DMS153 (cell line): ENCODE data around the gene KANK4.
"Not testable (repeated sequence)": the region's sequence is repeated elsewhere in the genome, so short reads cannot be mapped to it uniquely, and the experiment has no call there.

Source experiments
- DNase-seq: peaks from one replicate; lab custom pipeline; 2025; lab: John Stamatoyannopoulos, UW

Gene KANK4

GRCh38 chr1:62271134-62271533 is 48.1 kb downstream of the KANK4 start:
- DNase-seq = no peak

DNA sequence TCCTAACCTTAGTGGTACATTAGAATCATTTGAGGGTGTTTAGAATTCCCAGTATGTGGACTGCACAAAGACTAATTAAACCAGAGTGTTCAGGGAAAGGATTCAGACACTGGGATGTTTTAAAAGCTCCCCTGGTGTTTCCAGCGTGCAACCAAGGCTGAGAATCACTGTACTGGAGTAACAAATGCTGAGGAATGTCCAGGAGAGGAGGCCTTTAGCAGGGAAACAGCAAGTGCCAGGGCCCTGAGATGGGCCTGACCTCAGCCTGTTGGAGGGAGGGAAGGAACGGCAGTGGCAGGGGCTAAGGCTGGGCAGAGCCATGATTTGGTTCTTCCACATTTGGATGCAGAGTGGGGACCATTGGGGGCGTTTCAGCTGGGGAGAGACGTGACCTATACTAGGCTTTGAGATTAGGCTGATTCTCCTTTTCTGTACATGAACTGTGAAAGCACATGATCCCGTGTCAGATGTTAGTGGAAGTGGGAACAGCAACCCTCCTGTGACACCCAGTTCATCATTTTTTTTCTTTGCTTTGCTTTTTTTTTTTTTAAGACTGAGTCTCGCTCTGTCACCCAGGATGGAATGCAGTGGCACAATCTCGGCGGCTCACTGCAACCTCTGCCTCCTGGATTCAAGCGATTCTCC is 49.3 kb downstream of the KANK4 start:
- DNase-seq = no peak

DNA sequence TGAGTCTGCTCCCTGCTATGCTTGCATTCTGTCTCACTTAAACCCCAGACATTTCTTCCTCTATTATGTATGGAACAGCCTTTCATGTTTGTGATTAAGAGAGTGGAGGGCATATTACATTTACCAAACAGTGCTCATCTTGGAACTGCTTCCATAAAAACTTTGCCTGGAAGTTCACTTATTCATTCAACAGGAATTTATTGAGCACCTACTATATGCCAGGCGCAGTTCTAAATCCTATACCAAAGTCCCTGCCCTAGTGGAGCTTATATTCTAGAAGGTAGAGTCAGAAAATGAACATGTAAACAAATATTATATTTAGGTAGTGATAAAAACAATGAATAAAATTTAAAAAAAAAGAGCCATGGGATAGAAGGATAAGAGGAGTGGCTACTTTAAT is 49.8 kb downstream of the KANK4 start:
- no peak for DNase-seq

DNA sequence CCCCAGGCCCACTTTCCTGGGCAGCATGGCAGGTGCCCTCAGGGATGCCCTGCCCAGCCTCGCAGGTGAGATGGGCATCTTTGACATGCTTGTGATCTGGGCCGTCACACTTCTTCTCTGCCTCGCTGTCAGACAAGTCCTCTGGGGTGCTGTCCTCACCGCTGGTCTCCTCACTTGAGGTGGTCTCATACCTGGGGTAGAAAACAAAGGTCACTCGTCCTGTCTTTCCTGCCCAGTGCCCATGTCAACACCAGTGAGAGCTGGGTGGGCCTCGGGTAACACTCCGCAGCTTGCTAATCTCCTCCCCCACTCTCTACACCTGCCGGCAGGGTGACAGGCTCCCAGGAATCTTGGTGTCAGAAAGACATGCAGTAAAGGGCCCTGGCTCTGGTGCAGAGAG is 50.9 kb downstream of the KANK4 start:
- DNase-seq = no peak

DNA sequence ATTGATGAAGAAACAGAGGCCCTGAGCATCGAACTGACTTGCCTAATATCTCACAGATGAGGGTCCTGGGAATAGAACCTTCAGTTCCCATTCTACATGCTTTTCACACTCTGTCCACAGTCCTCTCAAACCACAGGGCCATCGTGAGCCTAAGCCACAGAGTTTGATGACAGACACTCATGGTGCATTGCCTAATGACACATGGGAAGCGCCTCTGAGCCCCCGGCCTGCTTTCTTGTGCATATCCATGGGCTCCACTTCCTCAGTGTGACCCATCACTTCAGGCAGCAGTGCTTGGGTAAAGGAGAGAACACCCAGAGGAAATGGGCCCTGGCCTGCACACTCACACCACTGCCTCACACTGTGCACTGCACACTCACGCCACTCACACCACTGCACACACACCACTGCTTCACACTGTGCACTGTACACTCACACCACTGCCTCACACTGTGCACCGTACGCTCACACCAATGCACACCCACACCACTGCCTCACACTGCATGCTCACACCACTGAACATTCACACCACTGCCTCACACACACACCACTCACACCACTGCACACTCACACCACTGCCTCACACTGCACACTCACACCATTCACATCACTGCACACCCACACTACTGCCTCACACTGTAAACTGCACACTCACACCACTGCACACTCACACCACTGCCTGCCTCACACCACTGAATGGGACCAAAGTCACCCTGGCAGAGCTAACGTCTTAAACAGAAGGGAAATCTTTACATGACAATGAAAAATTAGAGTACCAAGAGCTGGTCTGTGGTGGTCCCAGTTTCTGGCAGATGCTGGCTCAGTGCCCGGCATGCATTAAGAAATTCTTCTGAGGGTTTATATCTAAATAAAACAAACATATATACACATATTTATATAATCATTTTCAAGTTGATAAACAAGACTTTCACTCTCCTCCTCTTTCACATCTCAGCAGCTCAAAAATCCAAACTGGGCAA is 53.0 kb downstream of the KANK4 start:
- DNase-seq = no peak

DNA sequence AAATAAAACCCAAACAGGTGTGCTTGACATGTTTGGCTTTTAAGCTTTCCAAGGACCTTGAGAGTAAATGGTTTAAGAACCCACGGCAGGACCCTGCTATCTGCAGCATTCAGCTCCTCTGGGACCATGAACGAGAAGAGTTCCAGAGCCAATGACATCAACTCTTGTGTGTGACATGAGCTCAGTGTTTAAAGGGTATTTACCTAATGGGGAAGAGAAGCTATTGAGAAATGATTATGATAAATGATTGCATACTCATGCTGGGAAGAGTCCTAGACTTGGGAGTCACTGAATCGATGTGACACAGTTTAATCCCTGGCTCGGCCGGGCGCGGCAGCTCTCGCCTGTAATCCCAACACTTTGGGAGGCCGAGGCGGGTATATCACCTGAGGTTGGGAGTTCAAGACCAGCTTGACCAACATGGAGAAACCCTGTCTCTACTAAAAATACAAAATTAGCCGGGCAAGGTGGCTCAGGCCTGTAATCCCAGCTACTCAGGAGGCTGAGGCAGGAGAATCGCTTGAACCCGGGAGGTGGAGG is 55.4 kb downstream of the KANK4 start:
- DNase-seq = no peak

DNA sequence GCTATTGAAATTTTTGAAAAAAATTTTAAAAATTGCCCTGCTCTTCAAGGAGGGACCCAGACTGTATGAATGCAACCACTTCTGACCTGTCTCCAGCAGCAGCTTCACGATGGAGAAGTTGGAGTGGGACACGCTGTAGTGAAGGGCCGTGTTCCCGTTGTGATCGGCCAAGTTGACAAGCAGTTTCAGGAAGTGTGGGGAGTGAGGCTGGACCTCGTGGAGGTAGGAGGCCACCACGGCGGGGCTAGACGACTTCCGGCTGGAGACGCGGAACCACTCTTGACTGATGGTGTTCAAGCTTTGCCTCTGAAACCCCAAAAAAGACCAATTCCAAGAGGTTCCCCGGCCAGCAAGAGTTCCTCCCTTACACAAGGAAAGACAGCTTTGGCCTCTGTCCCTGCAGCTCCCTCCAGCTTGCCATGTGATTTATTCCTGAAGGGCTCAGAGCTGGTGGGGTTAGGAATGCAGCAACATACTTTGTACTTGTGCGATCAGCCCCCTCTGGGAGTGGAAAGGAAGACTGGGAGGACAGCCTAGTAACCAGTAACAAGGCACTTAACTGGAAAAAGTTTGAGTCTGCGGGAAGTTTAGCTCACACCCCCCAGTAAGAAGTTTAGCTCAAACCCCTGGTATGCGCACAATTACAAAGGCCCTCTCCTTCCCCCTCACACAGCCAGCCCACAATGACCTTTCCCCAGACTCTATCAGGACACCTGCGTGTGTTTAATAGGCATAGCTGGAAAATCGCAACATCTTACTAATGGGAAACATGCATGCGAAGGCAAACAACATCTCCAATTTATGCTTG is 56.0 kb downstream of the KANK4 start:
- no peak for DNase-seq

- DNase-seq = no peak
These were observed 58.5 kb downstream of the KANK4 start for GRCh38 chr1:62260688-62261087.

DNA sequence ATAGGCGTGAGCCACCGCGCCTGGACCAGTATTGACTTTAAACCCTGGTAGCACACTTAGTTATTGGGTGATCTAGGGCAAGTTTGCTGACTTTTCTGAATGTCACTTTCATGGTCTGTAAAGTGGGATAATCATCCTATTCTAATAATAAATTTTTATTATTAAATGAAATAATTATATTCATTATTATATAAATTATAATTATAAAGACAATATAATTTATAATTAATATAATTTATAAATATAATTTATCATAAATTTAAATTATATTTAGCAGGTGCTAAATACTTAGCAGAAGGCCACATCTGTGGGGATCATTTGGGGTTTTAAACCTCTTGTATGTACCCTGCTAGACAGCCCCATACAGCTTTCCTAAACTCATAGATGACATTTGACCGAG is 59.7 kb downstream of the KANK4 start:
- DNase-seq = no peak

GRCh38 chr1:62250126-62250726 is 69.0 kb downstream of the KANK4 start:
- no peak for DNase-seq

DNA sequence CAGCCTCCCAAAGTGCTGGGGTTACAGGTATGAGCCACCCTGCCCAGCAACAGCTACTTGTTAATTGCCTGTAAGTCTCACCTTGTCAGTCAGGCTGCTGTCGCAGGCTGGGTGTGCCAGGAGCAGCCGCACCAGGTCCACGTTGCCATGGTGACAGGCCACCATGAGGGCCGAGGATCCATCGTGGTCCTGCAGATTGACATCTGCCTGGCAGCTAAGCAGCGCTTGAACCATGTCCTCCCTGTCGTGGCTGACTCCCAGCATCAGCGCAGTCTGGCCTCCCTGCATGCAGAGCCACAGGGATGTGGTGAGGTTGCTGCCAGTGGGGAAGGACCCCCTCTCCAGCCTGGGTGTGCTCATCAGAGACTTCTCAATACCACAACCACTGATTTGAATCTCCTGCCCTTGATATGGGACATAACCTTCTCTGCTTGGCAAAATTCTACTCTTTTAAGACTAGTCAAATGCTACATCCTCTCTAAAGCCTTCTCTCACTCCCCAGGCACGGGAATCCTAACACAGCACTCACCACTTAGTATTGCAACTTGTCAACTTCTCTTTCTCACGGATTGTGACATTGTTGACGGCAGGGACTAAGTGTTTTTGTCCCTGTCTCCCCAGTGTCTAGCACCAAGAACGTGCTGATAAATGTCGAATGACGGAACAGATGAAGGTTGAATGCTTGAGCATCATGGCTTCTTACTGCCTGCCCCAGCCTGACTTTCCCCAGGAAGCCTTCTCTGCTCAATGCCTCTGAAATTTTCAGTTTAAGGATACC is 71.7 kb downstream of the KANK4 start:
- peak; percentile 20 for DNase-seq

DNA sequence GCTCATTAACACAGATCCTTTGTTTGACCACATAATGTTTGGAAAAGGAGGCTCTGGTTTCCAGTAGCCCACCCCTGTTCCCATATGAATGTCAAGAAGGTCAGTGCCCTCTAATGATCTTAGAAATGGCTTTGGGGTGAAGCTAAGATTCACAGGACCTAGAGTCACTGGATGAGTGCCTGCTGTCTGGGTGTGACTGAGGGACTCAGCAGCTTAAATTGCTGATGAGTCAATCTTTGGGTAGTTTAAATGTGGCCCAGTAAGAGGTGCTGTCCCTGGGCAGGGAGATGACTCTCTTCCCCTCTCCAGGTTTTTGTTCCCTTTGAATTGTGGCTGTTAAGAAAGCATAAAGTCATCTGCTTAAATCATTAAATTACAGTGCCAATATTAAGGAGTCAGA is 74.0 kb downstream of the KANK4 start:
- no peak for DNase-seq

DNA sequence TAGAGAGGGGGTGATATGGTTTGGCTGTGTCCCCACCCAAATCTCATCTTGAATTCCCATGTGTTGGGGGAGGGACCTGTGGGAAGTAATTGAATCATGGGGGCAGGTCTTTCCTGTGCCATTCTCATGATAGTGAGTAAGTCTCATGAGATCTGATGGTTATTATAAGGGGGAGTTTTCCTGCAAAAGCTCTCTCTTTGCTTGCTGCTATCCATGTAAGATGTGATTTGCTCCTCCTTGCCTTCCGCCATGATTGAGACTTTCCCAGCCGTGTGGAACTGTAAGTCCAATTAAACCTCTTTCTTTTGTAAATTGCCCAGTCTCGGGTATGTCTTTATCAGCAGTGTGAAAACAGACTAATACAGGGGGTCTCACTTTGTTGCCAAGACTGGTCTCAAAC is 74.9 kb downstream of the KANK4 start:
- DNase-seq = not testable (repeated sequence)

DNA sequence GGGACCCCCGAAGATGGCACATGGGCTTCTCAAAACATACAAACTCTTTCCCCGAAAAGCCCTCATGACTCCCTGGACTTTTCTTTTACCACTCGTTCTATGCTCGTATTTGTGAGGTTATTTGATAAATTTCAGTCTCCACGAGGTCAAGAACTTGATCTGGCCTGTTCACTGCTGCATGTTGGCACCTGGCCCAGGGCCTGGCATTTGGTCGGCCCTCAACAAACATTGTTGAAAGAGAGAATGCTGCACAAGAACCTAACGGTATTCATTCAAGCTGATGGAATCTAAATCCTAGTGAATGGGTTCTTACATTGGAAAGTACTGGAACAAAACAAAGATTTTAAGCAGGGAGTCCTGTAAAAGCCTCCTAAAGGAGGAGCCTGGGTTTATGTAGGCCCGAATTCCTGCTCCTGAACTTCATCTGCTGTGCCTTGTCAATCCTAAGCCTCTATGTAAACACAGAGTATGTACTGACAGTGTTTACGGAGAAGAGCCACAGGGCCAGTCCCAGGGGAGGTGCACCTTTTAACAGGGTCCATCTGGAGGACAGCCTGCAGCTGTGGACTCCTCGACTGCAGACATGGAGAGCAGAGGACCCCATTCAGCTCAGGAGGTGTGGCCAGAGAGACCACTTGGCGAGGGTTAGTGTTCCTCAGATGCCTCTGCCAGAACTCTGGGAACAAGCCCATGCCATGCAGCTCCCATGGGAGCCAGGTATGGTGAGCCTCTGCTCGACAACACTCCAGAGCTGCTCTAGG is 77.7 kb downstream of the KANK4 start:
- DNase-seq = peak; percentile 60

GRCh38 chr1:62240651-62241370 is 78.4 kb downstream of the KANK4 start:
- DNase-seq = no peak

- not testable (repeated sequence) for DNase-seq
These were observed 79.4 kb downstream of the KANK4 start for GRCh38 chr1:62239652-62240403.

GRCh38 chr1:62238507-62238906 is 80.7 kb downstream of the KANK4 start:
- no peak for DNase-seq

GRCh38 chr1:62237950-62238374 is 81.3 kb downstream of the KANK4 start:
- no peak for DNase-seq

- DNase-seq = no peak
These were observed 81.9 kb downstream of the KANK4 start for GRCh38 chr1:62237361-62237760.
